ENCODE data around the gene SPATS1. TPM values are rescaled to one million over a fixed set of nuclear protein-coding genes. Genes with fewer than 3 reads are reported as not detected.
"Not testable (repeated sequence)": the region's sequence is repeated elsewhere in the genome, so short reads cannot be mapped to it uniquely, and the experiment has no call there.

SPATS1 gene
- total and polyA plus RNA-seq, 4 donors = 1.2 to 4.4 (median 2.3) TPM

GRCh38 chr6:44316481-44316880 is 26.0 kb upstream of the SPATS1 start:
- WGBS, 2 donors = 40 to 77% methylated on average over 12 of the region's 12 CpGs
- Histone ChIP-seq H3K36me3 (ENCODE audit: control insufficient read depth in 4 of 4, insufficient read depth in 4 of 4, low read length in 4 of 4) (peaks cover 0 to 6% (median 0%) of the 10 kb centered on the region in 4 donors), H3K4me1 (ENCODE audit: control insufficient read depth in 5 of 5, insufficient read depth in 5 of 5, low read length in 5 of 5) (peaks cover 0 to 9% (median 3%) of the 10 kb centered on the region in 5 donors), H3K9me3 (ENCODE audit: control insufficient read depth in 4 of 4, insufficient read depth in 3 of 4, low read length in 3 of 4) (no peaks in the 10 kb centered on the region), H3K27ac (ENCODE audit: low read depth in 1 of 2, low read length in 1 of 2) (no peak overlapping the region), H3K4me3 (no peak overlapping the region), H3K27me3 (ENCODE audit: control insufficient read depth in 3 of 3, insufficient read depth in 3 of 3, low read length in 2 of 3) (peaks cover 0 to 17% (median 0%) of the 10 kb centered on the region in 3 donors), H3K9ac (ENCODE audit: insufficient read depth in 1 of 2, low read length in 2 of 2) (no peak overlapping the region)
- ATAC-seq (ENCODE audit: insufficient read depth, low FRiP score) = no peak
- DNase-seq = no peak
- no peak for TF ChIP-seq CTCF (IDR thresholded peaks at IDR 0.05; ENCODE audit: control extremely low read depth, extremely low read depth)

GRCh38 chr6:44317136-44317631 is 25.3 kb upstream of the SPATS1 start:
- not testable (repeated sequence) for H3K9me3 ChIP-seq (ENCODE audit: control insufficient read depth in 4 of 4, insufficient read depth in 3 of 4, low read length in 3 of 4); ATAC-seq (ENCODE audit: insufficient read depth, low FRiP score); H3K36me3 ChIP-seq (ENCODE audit: control insufficient read depth in 4 of 4, insufficient read depth in 4 of 4, low read length in 4 of 4); H3K27ac ChIP-seq (ENCODE audit: low read depth in 1 of 2, low read length in 1 of 2); H3K4me3 ChIP-seq; H3K4me1 ChIP-seq (ENCODE audit: control insufficient read depth in 5 of 5, insufficient read depth in 5 of 5, low read length in 5 of 5); H3K9ac ChIP-seq (ENCODE audit: insufficient read depth in 1 of 2, low read length in 2 of 2); DNase-seq
- WGBS, 2 donors = 60 to 84% methylated on average over 9 of the region's 9 CpGs
- H3K27me3 ChIP-seq (ENCODE audit: control insufficient read depth in 3 of 3, insufficient read depth in 3 of 3, low read length in 2 of 3) = peaks cover 0 to 17% (median 0%) of the 10 kb centered on the region in 3 donors

- H3K4me3 ChIP-seq = no peak overlapping the region
- H3K36me3 ChIP-seq (ENCODE audit: control insufficient read depth in 4 of 4, insufficient read depth in 4 of 4, low read length in 4 of 4) = no peaks in the 10 kb centered on the region
- no peaks in the 10 kb centered on the region for H3K9me3 ChIP-seq (ENCODE audit: control insufficient read depth in 4 of 4, insufficient read depth in 3 of 4, low read length in 3 of 4)
- TF ChIP-seq CTCF (IDR thresholded peaks at IDR 0.05; ENCODE audit: control extremely low read depth, extremely low read depth) = no peak
- H3K4me1 ChIP-seq (ENCODE audit: control insufficient read depth in 5 of 5, insufficient read depth in 5 of 5, low read length in 5 of 5) = no peaks in the 10 kb centered on the region
- DNase-seq (no peak), ATAC-seq (ENCODE audit: insufficient read depth, low FRiP score) (no peak)
- H3K27ac ChIP-seq (ENCODE audit: low read depth in 1 of 2, low read length in 1 of 2) = no peak overlapping the region
- peaks cover 0 to 15% (median 0%) of the 10 kb centered on the region in 3 donors for H3K27me3 ChIP-seq (ENCODE audit: control insufficient read depth in 3 of 3, insufficient read depth in 3 of 3, low read length in 2 of 3)
- 87 to 90% methylated on average over 3 of the region's 3 CpGs for WGBS, 2 donors
- H3K9ac ChIP-seq (ENCODE audit: insufficient read depth in 1 of 2, low read length in 2 of 2) = no peak overlapping the region
These were observed 21.2 kb upstream of the SPATS1 start for GRCh38 chr6:44321210-44321609.

- TF ChIP-seq CTCF (IDR thresholded peaks at IDR 0.05; ENCODE audit: control extremely low read depth, extremely low read depth) = no peak
- no peak for ATAC-seq (ENCODE audit: insufficient read depth, low FRiP score)
- no peak overlapping the region for H3K4me3 ChIP-seq
These were observed 15.4 kb upstream of the SPATS1 start for GRCh38 chr6:44327096-44327495.

More at GRCh38 chr6:44327096-44327495, 15.4 kb upstream of the SPATS1 start:
- H3K9ac ChIP-seq (ENCODE audit: insufficient read depth in 1 of 2, low read length in 2 of 2) = no peak overlapping the region
- H3K9me3 ChIP-seq (ENCODE audit: control insufficient read depth in 4 of 4, insufficient read depth in 3 of 4, low read length in 3 of 4) = no peaks in the 10 kb centered on the region
- no peaks in the 10 kb centered on the region for H3K4me1 ChIP-seq (ENCODE audit: control insufficient read depth in 5 of 5, insufficient read depth in 5 of 5, low read length in 5 of 5)
- H3K27me3 ChIP-seq (ENCODE audit: control insufficient read depth in 3 of 3, insufficient read depth in 3 of 3, low read length in 2 of 3) = peaks cover 0 to 25% (median 12%) of the 10 kb centered on the region in 3 donors
- H3K36me3 ChIP-seq (ENCODE audit: control insufficient read depth in 4 of 4, insufficient read depth in 4 of 4, low read length in 4 of 4) = no peaks in the 10 kb centered on the region
- DNase-seq = no peak
- no peak overlapping the region for H3K27ac ChIP-seq (ENCODE audit: low read depth in 1 of 2, low read length in 1 of 2)

Measured in lung (tissue), 12 donors.